HepG2 (cell line): ENCODE measurements around the gene DUSP15. TPM values are rescaled to one million over a fixed set of nuclear protein-coding genes. Genes with fewer than 3 reads are reported as not detected.

ENCODE experiments used
- ATAC-seq: fragments of 200-7000 bp; cut with Tn5 transposase; 3 replicates; pipeline ENCODE4 v1.9.1; 2020; ENCODE audit warnings: mild to moderate bottlenecking, moderate library complexity
- BruUV-seq: library from RNA; stranded (reverse); fragments of 400-500 nt; replicated peaks from 2 replicates; lab custom pipeline; 2021; lab: Mats Ljungman, UMichigan
- CTCF ChIA-PET: fragments of 300-600 bp; formaldehyde crosslinking; extraction: SDS; loops from one replicate; lab custom pipeline; 2021; ENCODE audit warnings: low total read pairs, inconsistent platforms, low intra/inter-chr PET ratio; lab: Yijun Ruan, JAX
- POLR2A ChIA-PET: fragments of 350-600 bp; sonication (Branson Sonifier 250); formaldehyde crosslinking; loops from one replicate; lab custom pipeline; 2020; ENCODE audit warnings: antibody characterized with exemption, inconsistent platforms; lab: Yijun Ruan, JAX
- DNase-seq: peaks from one replicate; pipeline ENCODE4 v3.0.0-alpha.2; 2015; ENCODE audit warnings: low spot score
- FAIRE-seq: peaks from 3 replicates; lab custom pipeline; 2011; peaks lifted over from hg19 to GRCh38; lab: Jason Lieb, UNC
- H2AFZ ChIP-seq: one replicate; pipeline ENCODE4 v1.6.1; 2011; ENCODE audit warnings: low read length, inconsistent platforms
- H3K27ac ChIP-seq: fragments of 300-600 bp; 3 replicates; pipeline ENCODE4 v1.8.0; 2011; ENCODE audit warnings: mixed run types, mild to moderate bottlenecking, mixed read lengths, low read length, inconsistent platforms; ENCODE audit not compliant: insufficient read depth; ENCODE audit errors: extremely low read length
- H3K27me3 ChIP-seq, 2 experiments: fragments of 200-600 bp in 1 of 2; 2 replicates in 1 of 2; 3 replicates in 1 of 2; pipeline versions ENCODE4 v1.6.0 to v1.8.0; 2011; ENCODE audit warnings: low read length in 2 of 2, mild to moderate bottlenecking in 2 of 2, moderate library complexity in 2 of 2, inconsistent platforms in 1 of 2; ENCODE audit not compliant: insufficient read depth in 2 of 2, control insufficient read depth in 1 of 2
- H3K36me3 ChIP-seq, 2 experiments: fragments of 200-600 bp in 1 of 2; replicated peaks in 1 of 2; 2 replicates in 1 of 2; 3 replicates in 1 of 2; pipeline versions ENCODE4 v1.5.1 to v1.8.0; 2011; ENCODE audit warnings: low read length in 2 of 2, inconsistent platforms in 1 of 2; ENCODE audit not compliant: insufficient read depth in 2 of 2, control insufficient read depth in 1 of 2
- H3K4me1 ChIP-seq: 2 replicates; pipeline ENCODE4 v1.5.1; 2012; ENCODE audit warnings: low read length, inconsistent platforms; ENCODE audit not compliant: insufficient read depth
- H3K4me2 ChIP-seq: 2 replicates; pipeline ENCODE4 v1.6.0; 2011; ENCODE audit warnings: low read depth, low read length, inconsistent platforms
- H3K4me3 ChIP-seq, 3 experiments: fragments of 200-600 bp in 1 of 3; sonication (generic), shearing (Covaris generic) in 1 of 3; replicated peaks in 1 of 3; 2 replicates each; pipeline ENCODE4 v1.5.1; 2011 to 2016; ENCODE audit warnings: low read length in 3 of 3, inconsistent platforms in 2 of 3, low read depth in 2 of 3, mild to moderate bottlenecking in 2 of 3, control low read depth in 1 of 3, mixed read lengths in 1 of 3; ENCODE audit not compliant: insufficient read depth in 1 of 3
- H3K79me2 ChIP-seq: one replicate; pipeline ENCODE4 v1.6.1; 2011; ENCODE audit warnings: low read length, inconsistent platforms; ENCODE audit not compliant: insufficient read depth
- H3K9ac ChIP-seq: 2 replicates; pipeline ENCODE4 v1.6.0; 2011; ENCODE audit warnings: mild to moderate bottlenecking, low read depth, low read length, inconsistent platforms; ENCODE audit not compliant: insufficient read depth
- H3K9me3 ChIP-seq: 2 replicates; pipeline ENCODE4 v1.5.1; 2012; ENCODE audit warnings: mild to moderate bottlenecking, low read length
- H4K20me1 ChIP-seq: 2 replicates; pipeline ENCODE4 v1.6.0; 2011; ENCODE audit warnings: inconsistent platforms, mild to moderate bottlenecking, low read length, moderate library complexity; ENCODE audit not compliant: insufficient read depth
- ATF7-NPFF ChIP-seq: sonication (generic); formaldehyde crosslinking; IDR thresholded peaks from 2 replicates; pipeline ENCODE4 v1.8.1; 2023; ENCODE audit warnings: mild to moderate bottlenecking, low read depth, missing genetic modification reagents, moderate library complexity
- BHLHE40 ChIP-seq: IDR thresholded peaks from 2 replicates; pipeline ENCODE4 v1.6.1; 2011; ENCODE audit warnings: low read length, improper control_type of control experiment
- CENPT ChIP-seq: sonication (generic); formaldehyde crosslinking; IDR thresholded peaks from 2 replicates; pipeline ENCODE4 v1.8.0; 2022; ENCODE audit warnings: low read depth, mild to moderate bottlenecking, moderate library complexity, missing genetic modification reagents
- HNRNPLL ChIP-seq: fragments of 200-400 bp; formaldehyde crosslinking; IDR thresholded peaks from 2 replicates; pipeline ENCODE4 v1.6.1; 2017; ENCODE audit warnings: mild to moderate bottlenecking, low read depth, low read length; ENCODE audit not compliant: poor library complexity, severe bottlenecking
- MAFF ChIP-seq: IDR thresholded peaks from 2 replicates; pipeline ENCODE4 v1.6.1; 2011; ENCODE audit warnings: low read depth, low read length, improper control_type of control experiment
- MEF2D ChIP-seq: sonication (generic); formaldehyde crosslinking; IDR thresholded peaks from 2 replicates; pipeline ENCODE4 v1.5.1; 2020; ENCODE audit warnings: mild to moderate bottlenecking, missing genetic modification reagents
- NFIB ChIP-seq: sonication (generic); formaldehyde crosslinking; IDR thresholded peaks from 2 replicates; pipeline ENCODE4 v1.9.0; 2021; ENCODE audit warnings: missing genetic modification reagents, mild to moderate bottlenecking, borderline replicate concordance
- NR2C2 ChIP-seq: sonication (generic); formaldehyde crosslinking; IDR thresholded peaks from 2 replicates; pipeline ENCODE4 v1.4.0; 2020; ENCODE audit warnings: missing genetic modification reagents, mild to moderate bottlenecking, moderate library complexity, borderline replicate concordance
- TAF1 ChIP-seq: sonication (generic); formaldehyde crosslinking; IDR thresholded peaks from 2 replicates; pipeline ENCODE4 v1.4.0; 2020; ENCODE audit warnings: missing genetic modification reagents
- TOE1 ChIP-seq: sonication (generic); formaldehyde crosslinking; IDR thresholded peaks from 2 replicates; pipeline ENCODE4 v1.4.0; 2020; ENCODE audit warnings: mild to moderate bottlenecking, missing genetic modification reagents
- ZNF446 ChIP-seq: sonication (generic); formaldehyde crosslinking; IDR thresholded peaks from 2 replicates; pipeline ENCODE4 v1.5.0; 2020; ENCODE audit warnings: mild to moderate bottlenecking, missing genetic modification reagents
- ZNF546 ChIP-seq: sonication (generic); formaldehyde crosslinking; conservative IDR thresholded peaks from 2 replicates; pipeline ENCODE4 v1.8.1; 2023; ENCODE audit warnings: mild to moderate bottlenecking, missing genetic modification reagents
- ZNF687 ChIP-seq: sonication (generic); formaldehyde crosslinking; IDR thresholded peaks from 2 replicates; pipeline ENCODE4 v1.5.1; 2020; ENCODE audit warnings: mild to moderate bottlenecking, missing genetic modification reagents, moderate library complexity
- ZNF724P ChIP-seq: sonication (generic); formaldehyde crosslinking; IDR thresholded peaks from 2 replicates; pipeline ENCODE4 v1.8.0; 2022; ENCODE audit warnings: missing genetic modification reagents, borderline replicate concordance
- ZNF761 ChIP-seq: sonication (generic); formaldehyde crosslinking; conservative IDR thresholded peaks from 2 replicates; pipeline ENCODE4 v1.4.0; 2020; ENCODE audit warnings: mild to moderate bottlenecking, missing genetic modification reagents
- ZNF768 ChIP-seq: sonication (generic); formaldehyde crosslinking; IDR thresholded peaks from 2 replicates; pipeline ENCODE4 v1.4.0; 2020; ENCODE audit warnings: missing genetic modification reagents
- WGBS: methylation state at CpG from one replicate; pipeline ENCODE4 v1.1.6; 2017; ENCODE audit warnings: low lambda C conversion rate; 5-methylcytosine and 5-hydroxymethylcytosine counted together
- in situ Hi-C: cut with HindIII; loops from 2 replicates; pipeline ENCODE4 v1.10.0; 2017; ENCODE audit warnings: low pct_unique_long_range_greater_than_20kb; ENCODE audit not compliant: extremely low pct_ligation_motif_present
- intact Hi-C: fragments of 100-400 bp; cut with micrococcal nuclease; formaldehyde crosslinking; loops from one replicate; pipeline ENCODE4 v1.10.0; 2022; ENCODE audit not compliant: unreplicated experiment
- polyA plus RNA-seq, 8 experiments: library from polyadenylated mRNA; depleted of rRNA in 3 of 8; stranded (reverse) in 7 of 8; unstranded in 1 of 8; fragments of >200 nt; fragmentation: Illumina TruSeq in 4 of 8; extraction: Trizol in 4 of 8; gene quantifications; 2 replicates each; pipeline versions ENCODE4 v1.2.1 to v1.2.3, GENCODE V29; 2011 to 2016; ENCODE audit warnings: low read depth in 4 of 8, missing spikeins in 1 of 8, mixed read lengths in 1 of 8; ENCODE audit not compliant: insufficient read depth in 1 of 8
- total RNA-seq, 5 experiments: library from RNA; depleted of rRNA; stranded (reverse); fragments of >200 nt; fragmentation: Illumina TruSeq; extraction: Trizol; gene quantifications; 2 replicates each; pipeline ENCODE4 v1.2.3, GENCODE V29; 2016; ENCODE audit warnings: low read depth in 1 of 5

The DUSP15 gene
- total and polyA plus RNA-seq, 2 of the 13 experiments (the other 11 are each of a cell fraction or from before 2014, with no cell fraction given): 0.17 to 0.93 TPM

DNA sequence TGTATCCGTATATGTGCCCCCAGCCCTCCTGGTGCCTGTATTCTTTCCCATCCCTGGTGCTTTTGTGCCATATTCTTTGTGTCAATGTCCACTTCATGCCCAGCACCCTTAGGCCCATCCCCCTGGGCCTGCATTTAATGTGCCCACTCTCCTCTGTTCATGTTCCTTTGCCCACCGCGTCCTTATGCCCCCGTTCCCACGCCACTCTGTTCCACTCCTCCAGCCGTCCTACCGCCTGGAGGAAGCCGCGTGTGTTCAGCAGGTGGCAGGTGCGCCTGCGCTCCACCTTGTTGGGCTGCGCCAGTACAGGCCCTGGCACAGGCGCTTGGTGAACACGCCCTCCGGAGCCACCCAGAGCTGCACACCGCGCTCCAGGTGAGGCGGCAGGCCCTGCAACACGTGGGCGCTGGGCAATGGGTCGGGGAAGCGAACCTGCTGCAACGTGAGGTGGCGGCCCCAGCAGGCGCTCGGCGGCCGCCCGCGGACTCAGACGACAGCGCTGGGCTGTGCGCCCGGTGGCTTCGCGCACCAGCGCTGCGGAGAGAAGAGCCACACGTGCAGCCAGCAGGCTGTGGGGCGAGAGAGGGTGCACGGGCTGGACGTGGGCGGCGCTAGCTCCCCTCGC, 20.9 kb downstream of the DUSP15 start:
- DNase-seq: no peak
- TF ChIP-seq ATF7-NPFF (CRISPR knock-in tag) (peak; percentile 34; the same call in 1 of the 2 replicates), ZNF761 (CRISPR knock-in tag) (no peak), ZNF724P (CRISPR knock-in tag) (no peak), TOE1 (CRISPR knock-in tag) (no peak), NFIB (CRISPR knock-in tag) (no peak), ZNF687 (CRISPR knock-in tag) (peak; percentile 39; the same call in 1 of the 2 replicates), MAFF (no peak), MEF2D (CRISPR knock-in tag) (no peak), CENPT (CRISPR knock-in tag) (no peak), ZNF546 (CRISPR knock-in tag) (no peak), HNRNPLL (peak; percentile 21), BHLHE40 (0 out of 2 replicates have a peak, but pooled peaks have one; percentile 19), NR2C2 (CRISPR knock-in tag) (no peak), ZNF768 (CRISPR knock-in tag) (peak; percentile 23; the same call in 1 of the 2 replicates), ZNF446 (CRISPR knock-in tag) (no peak), TAF1 (CRISPR knock-in tag) (0 out of 2 replicates have a peak, but pooled peaks have one; percentile 3)
- TF ChIP-seq, all 625 proteins: peak for 6

More for the DNA sequence above, 20.9 kb downstream of the DUSP15 start:
- intact Hi-C loops: no loop called here
- WGBS: 24% methylated on average over 40 of the region's 45 CpGs
- H2AFZ ChIP-seq: no peak overlapping the region
- POLR2A ChIA-PET: no interaction called here
- H4K20me1 ChIP-seq: no peaks in the 10 kb centered on the region
- no peak overlapping the region for H3K4me2 ChIP-seq
- peaks cover 25 to 61% of the 10 kb centered on the region in 2 experiments for H3K27me3 ChIP-seq
- no peak overlapping the region for H3K27ac ChIP-seq
- H3K79me2 ChIP-seq: no peaks in the 10 kb centered on the region
- in situ Hi-C loops: no loop called here
- no peaks in the 10 kb centered on the region for H3K36me3 ChIP-seq
- no peak overlapping the region for H3K9ac ChIP-seq
- H3K9me3 ChIP-seq: no peaks in the 10 kb centered on the region
- CTCF ChIA-PET: no interaction called here
- FAIRE-seq (no peak), ATAC-seq (peak; percentile 6; the same call in 1 of the 3 replicates)
- BruUV-seq: no TSS peak
- no peaks in the 10 kb centered on the region for H3K4me1 ChIP-seq
- H3K4me3 ChIP-seq: no peak overlapping the region
